Astrocyte of the cerebellum (primary cell): ENCODE results near the gene RMP24.
A peak's percentile ranks its signal among the peaks of the same experiment; 100 is the strongest.

Experiments used
- DNase-seq: peaks from one replicate; pipeline ENCODE4 v3.0.0-alpha.2; 2011; ENCODE audit warnings: low read depth
- H3K4me3 ChIP-seq: 2 replicates; pipeline ENCODE4 v1.5.1; 2011; ENCODE audit warnings: mild to moderate bottlenecking, low read depth, low read length, moderate library complexity
- in situ Hi-C: cut with HindIII; loops from 2 replicates; pipeline ENCODE4 v1.10.0; 2017; ENCODE audit warnings: low sequenced_read_pairs
- TF ChIP-seq, protein P1 (sequence below): IDR thresholded peaks from 2 replicates; pipeline ENCODE4 v1.5.1; 2012; ENCODE audit warnings: low read length, low read depth, moderate library complexity, mild to moderate bottlenecking; ENCODE audit errors: missing control alignments

The RMP24 gene

DNA sequence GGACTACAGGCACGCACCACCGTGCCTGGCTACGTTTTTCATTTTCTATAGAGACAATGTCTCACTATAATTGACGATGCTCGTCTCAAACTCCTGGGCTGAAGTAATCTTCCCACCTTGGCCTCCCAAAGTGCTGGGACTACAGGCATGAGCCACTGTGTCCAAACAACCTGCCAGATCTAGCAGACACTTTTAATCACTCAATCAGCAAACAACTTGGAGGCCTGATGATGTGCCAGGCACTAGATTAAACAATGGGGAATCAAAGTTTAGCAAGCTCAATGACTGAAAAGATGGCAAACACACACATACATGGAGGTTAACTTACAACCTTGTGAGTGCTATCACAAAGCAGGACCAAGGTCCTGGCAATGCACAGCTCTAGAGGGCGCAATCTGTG is 29.8 kb upstream of the RMP24 start:
- in situ Hi-C loops, result no loop called here
- H3K4me3 ChIP-seq, result no peak overlapping the region
- no peak for DNase-seq
- TF ChIP-seq, protein P1, sequence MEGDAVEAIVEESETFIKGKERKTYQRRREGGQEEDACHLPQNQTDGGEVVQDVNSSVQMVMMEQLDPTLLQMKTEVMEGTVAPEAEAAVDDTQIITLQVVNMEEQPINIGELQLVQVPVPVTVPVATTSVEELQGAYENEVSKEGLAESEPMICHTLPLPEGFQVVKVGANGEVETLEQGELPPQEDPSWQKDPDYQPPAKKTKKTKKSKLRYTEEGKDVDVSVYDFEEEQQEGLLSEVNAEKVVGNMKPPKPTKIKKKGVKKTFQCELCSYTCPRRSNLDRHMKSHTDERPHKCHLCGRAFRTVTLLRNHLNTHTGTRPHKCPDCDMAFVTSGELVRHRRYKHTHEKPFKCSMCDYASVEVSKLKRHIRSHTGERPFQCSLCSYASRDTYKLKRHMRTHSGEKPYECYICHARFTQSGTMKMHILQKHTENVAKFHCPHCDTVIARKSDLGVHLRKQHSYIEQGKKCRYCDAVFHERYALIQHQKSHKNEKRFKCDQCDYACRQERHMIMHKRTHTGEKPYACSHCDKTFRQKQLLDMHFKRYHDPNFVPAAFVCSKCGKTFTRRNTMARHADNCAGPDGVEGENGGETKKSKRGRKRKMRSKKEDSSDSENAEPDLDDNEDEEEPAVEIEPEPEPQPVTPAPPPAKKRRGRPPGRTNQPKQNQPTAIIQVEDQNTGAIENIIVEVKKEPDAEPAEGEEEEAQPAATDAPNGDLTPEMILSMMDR, result no peak

DNA sequence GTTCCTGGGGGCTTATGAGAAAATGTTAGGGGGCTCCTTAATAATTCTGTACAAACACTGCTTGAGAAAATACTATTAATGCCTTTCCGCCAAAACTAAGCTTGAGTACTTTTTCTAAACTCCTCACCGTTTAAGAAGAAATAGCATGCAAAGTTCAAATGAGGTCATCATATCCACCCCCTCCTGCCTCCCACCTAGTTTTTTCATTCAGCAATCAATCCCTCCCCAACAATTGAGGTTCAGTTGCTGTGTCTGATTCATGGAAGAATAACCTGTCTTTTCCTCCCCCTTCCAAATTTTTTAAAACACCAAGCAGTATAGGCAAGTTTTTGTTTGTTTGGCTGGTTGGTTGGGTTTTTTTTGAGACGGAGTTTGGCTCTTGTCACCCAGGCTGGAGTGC is 24.4 kb upstream of the RMP24 start:
- no peak for DNase-seq
- TF ChIP-seq, protein P1, result no peak
- in situ Hi-C loops, result no loop called here
- no peak overlapping the region for H3K4me3 ChIP-seq

DNA sequence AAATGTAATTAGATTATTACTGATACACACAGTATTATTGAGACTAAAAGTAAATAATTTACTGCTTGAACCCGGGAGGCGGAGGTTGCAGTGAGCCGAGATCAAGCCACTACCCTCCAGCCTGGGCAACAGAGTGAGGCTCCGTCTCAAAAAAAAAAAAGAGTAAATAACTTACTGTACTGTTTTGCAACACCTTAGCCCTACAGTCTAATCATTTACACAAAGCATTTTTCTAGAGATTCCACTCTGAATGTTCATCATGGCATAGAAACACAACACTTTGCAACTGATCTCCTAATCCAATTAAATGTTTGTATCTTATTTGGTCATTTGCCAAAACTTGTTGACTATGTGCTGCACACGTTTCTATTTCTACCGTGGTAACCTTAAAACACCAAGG is 23.4 kb upstream of the RMP24 start:
- no peak for DNase-seq
- TF ChIP-seq, protein P1, result no peak
- in situ Hi-C loops, result no loop called here
- no peak overlapping the region for H3K4me3 ChIP-seq

DNA sequence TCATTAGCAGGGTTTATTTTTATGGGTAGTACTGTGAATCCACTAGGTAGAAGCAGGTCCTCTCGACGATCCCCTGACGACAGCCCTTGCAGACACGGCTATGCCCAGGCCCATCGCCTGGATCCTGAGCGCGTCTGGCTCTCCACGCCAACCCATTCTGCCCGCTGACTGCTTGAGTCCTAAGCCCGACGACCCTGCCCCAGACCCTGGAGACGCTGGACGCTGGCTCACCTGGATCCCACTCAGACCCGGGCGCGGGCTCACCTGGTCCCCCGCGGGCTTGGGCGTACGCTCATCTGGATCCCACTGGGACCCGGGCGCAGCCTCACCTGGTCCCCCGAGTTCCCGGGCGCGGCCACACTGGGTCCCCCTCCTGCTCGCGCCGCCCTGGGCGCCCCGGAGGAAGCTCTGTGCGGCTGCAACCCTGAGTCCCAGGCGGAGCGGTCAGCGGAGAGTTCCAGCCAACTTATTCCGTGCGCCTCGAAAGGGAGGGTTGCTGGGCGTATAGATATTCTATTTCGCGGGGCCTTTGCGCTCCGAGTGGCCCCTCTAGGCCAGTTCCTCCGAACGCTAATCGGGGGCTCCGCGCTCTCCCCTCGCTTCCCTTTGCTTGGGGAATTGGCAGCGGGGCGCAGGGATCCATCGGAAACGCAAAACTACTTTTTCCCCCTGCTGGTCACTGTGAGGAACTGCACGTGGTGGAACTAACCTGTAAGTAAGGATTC is 22.4 kb upstream of the RMP24 start:
- peak; percentile 52 for DNase-seq
- TF ChIP-seq, protein P1, result peak; percentile 94
- peak overlapping the region; percentile 64 for H3K4me3 ChIP-seq
- in situ Hi-C loops, result no loop called here

DNA sequence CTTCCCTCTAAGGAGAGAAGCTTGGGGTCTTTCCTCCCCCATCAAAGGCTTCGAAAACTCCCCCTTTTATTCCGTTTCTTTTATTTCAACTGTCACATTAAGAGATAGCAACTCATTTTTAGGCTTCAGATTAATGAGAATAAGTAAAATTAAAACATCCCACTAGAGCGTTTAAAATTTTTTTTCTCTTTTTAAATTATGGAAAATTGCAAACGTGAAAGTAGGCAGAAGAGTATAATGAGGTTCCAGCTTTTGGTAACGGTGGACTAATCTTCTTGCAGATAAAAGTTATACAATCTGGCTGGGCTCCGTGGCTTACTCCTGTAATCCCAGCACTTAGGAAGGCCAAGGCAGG is 21.9 kb upstream of the RMP24 start:
- TF ChIP-seq, protein P1, result no peak
- no peak for DNase-seq
- in situ Hi-C loops, result no loop called here
- H3K4me3 ChIP-seq, result peak overlapping the region; percentile 64

DNA sequence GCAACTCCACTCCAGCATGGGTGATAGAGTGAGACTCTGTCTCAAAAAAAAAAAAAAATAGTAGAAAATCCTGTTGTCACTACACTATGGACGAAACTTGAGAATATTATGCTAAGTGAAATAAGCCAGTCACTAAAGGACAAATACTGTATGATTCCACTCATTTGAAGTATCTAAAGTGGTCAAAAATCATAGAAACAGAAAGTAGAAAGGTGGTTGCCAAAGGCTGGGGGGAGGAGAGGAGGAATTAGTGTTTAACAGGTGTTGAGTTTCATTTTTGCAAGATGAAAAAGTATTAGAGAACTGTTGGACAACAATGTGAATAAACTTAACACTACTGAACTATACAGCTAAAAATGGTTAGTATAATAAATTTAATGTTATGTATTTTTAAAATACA is 18.8 kb upstream of the RMP24 start:
- in situ Hi-C loops, result no loop called here
- no peak for DNase-seq
- TF ChIP-seq, protein P1, result no peak
- H3K4me3 ChIP-seq, result no peak overlapping the region
